Aorta (tissue), 5 donors: ENCODE results near the gene TARS2. TPM values are rescaled to one million over a fixed set of nuclear protein-coding genes. Genes with fewer than 3 reads are reported as not detected.

Source experiments
- ATAC-seq: fragments of 200-7000 bp; cut with Tn5 transposase; one replicate; pipeline ENCODE4 v1.9.1; 2022; ENCODE audit warnings: moderate library complexity; ENCODE audit not compliant: low FRiP score
- DNase-seq, 2 donors: peaks; one replicate each; pipeline ENCODE4 v3.0.0-alpha.2; 2020
- H3K27ac ChIP-seq, 2 donors: one replicate each; pipeline ENCODE4 v1.5.1; 2013; ENCODE audit warnings: low read length in 2 of 2, mild to moderate bottlenecking in 2 of 2, moderate library complexity in 2 of 2, control low read depth in 1 of 2, inconsistent platforms in 1 of 2, low read depth in 1 of 2
- H3K27me3 ChIP-seq, 2 donors: one replicate each; pipeline ENCODE4 v1.6.1; 2013; ENCODE audit warnings: control low read depth in 1 of 2, low read length in 1 of 2, mild to moderate bottlenecking in 1 of 2, moderate library complexity in 1 of 2; ENCODE audit not compliant: insufficient read depth in 2 of 2, control insufficient read depth in 1 of 2
- H3K36me3 ChIP-seq, 2 donors: one replicate each; pipeline ENCODE4 v1.6.1; 2013; ENCODE audit warnings: control low read depth in 1 of 2, low read length in 1 of 2, mild to moderate bottlenecking in 1 of 2; ENCODE audit not compliant: insufficient read depth in 2 of 2, control insufficient read depth in 1 of 2
- H3K4me1 ChIP-seq, 2 donors: one replicate each; pipeline ENCODE4 v1.6.1; 2013; ENCODE audit warnings: low read length in 2 of 2, control low read depth in 1 of 2, mild to moderate bottlenecking in 1 of 2, moderate library complexity in 1 of 2; ENCODE audit not compliant: insufficient read depth in 2 of 2, control insufficient read depth in 1 of 2
- H3K4me3 ChIP-seq, 2 donors: one replicate each; pipeline ENCODE4 v1.5.1; 2013; ENCODE audit warnings: low read length in 2 of 2, control low read depth in 1 of 2, mild to moderate bottlenecking in 1 of 2
- H3K9me3 ChIP-seq: one replicate; pipeline ENCODE4 v1.6.1; 2013; ENCODE audit warnings: mild to moderate bottlenecking, low read length; ENCODE audit not compliant: control insufficient read depth
- WGBS, 2 donors: extraction: QIAGEN DNeasy Blood & Tissue Kit; methylation state at CpG; one replicate each; pipeline ENCODE4 v1.1.7; 2013; 5-methylcytosine and 5-hydroxymethylcytosine counted together
- intact Hi-C, 2 donors: fragments of 100-400 bp; cut with DNase I; formaldehyde crosslinking; loops; one replicate each; pipeline versions ENCODE4 v1.14.2 to v1.15.0; 2022
- polyA plus RNA-seq, 2 donors: library from polyadenylated mRNA; stranded (reverse); fragments of 200-250 nt; gene quantifications; one replicate each; pipeline ENCODE4 v1.2.3, GENCODE V29; 2013
- total RNA-seq, 2 donors: library from RNA; stranded (reverse); fragmentation: NEBNext Ultra II Directional; extraction: Animal tissue kit (Norgen Biotek cat#: 25700); gene quantifications; one replicate each; pipeline ENCODE4 v1.2.1, GENCODE V29; 2021
- donor health status: healthy with polysubstance abuse.
- donor health status: Bipolar disorder and iron deficiency.
- donor health status: DM: no; HTN: no; CAD: no.
- donor health status: DM: no; HTN: no; CAD: no.
- donor health status: DM: yes; HTN: yes; CAD: no.

The TARS2 gene
- total and polyA plus RNA-seq, 4 donors, result 8.4 to 18.6 (median 13.7) TPM

DNA sequence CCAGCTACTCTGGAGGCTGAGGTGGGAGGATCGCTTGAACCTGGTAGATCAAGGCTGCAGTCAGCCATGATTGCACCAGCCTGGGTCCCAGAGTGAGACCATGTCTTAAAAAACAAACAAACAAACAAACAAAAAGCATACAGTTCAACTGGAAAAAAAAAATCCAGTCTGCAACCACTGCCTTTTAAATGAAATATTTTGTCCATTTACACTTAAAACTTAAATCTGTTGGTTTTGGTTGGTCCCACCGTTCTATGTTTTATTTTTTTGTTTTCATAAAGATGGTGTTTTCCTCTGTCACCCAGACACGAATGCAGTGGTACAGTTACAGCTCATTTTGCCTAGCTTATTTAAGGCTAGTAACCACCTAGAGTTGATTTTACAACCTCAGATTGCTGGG, 38.1 kb downstream of the TARS2 start:
- H3K4me3 ChIP-seq, result no peak overlapping the region
- ATAC-seq, result no peak
- intact Hi-C loops, result no loop called here
- H3K27ac ChIP-seq, result no peak overlapping the region
- WGBS, 2 donors, result 86 to 88% methylated on average over 3 of the region's 3 CpGs
- H3K36me3 ChIP-seq, result no peaks in the 10 kb centered on the region
- no peaks in the 10 kb centered on the region for H3K27me3 ChIP-seq
- H3K4me1 ChIP-seq, result no peaks in the 10 kb centered on the region
- DNase-seq, result no peak
- H3K9me3 ChIP-seq, result no peaks in the 10 kb centered on the region

DNA sequence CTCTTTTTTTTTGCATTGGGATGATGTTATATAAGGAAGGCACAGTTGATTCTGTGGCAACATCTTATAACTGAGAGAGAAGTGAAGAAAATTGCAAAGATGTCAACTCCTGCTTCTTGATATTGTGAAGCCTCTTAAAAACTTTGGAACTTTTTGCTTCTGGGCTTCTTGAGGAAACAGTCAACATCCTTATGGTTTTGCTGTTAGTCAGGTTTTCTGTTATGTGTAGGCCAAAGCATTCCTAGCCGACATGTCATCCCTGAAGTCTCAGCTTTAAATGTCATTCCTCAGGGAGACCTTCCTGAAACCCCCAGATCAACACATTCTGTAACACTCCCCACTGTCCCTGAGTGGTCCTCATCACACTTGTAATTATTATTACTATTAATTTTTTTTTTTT, 41.0 kb downstream of the TARS2 start:
- Histone ChIP-seq H3K4me1 (no peaks in the 10 kb centered on the region), H3K4me3 (no peak overlapping the region), H3K27me3 (no peaks in the 10 kb centered on the region), H3K9me3 (no peaks in the 10 kb centered on the region), H3K27ac (no peak overlapping the region), H3K36me3 (no peaks in the 10 kb centered on the region)
- ATAC-seq (no peak), DNase-seq (no peak)
- 42 to 59% methylated on average over 1 of the region's 1 CpG for WGBS, 2 donors
- intact Hi-C loops, result no loop called here

DNA sequence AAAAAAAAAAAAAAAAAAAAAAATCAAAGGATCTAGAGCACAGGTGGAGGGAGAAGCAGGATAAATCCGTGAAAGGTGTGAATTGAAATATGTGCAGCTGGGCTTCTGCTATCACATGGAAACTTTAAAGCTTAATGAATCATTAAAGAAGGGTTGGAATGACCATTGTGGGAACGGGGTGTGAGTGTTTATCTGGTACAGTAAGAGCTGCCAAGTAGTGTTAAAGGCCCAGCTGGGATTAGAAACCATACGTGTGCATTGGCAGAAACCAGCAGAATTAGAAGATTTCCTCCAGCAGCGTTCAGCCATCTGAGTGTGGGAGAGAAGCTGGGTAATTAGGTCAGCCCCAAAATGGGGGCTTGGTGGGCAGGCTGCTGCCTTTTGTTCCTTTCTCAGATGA, 41.8 kb downstream of the TARS2 start:
- no peak overlapping the region for H3K4me3 ChIP-seq
- no peaks in the 10 kb centered on the region for H3K9me3 ChIP-seq
- H3K27ac ChIP-seq, result no peak overlapping the region
- 5 to 8% methylated on average over 4 of the region's 4 CpGs for WGBS, 2 donors
- DNase-seq (peak; percentile 14 to 15), ATAC-seq (no peak)
- no peaks in the 10 kb centered on the region for H3K4me1 ChIP-seq
- intact Hi-C loops, result no loop called here
- H3K36me3 ChIP-seq, result no peaks in the 10 kb centered on the region
- H3K27me3 ChIP-seq, result no peaks in the 10 kb centered on the region

DNA sequence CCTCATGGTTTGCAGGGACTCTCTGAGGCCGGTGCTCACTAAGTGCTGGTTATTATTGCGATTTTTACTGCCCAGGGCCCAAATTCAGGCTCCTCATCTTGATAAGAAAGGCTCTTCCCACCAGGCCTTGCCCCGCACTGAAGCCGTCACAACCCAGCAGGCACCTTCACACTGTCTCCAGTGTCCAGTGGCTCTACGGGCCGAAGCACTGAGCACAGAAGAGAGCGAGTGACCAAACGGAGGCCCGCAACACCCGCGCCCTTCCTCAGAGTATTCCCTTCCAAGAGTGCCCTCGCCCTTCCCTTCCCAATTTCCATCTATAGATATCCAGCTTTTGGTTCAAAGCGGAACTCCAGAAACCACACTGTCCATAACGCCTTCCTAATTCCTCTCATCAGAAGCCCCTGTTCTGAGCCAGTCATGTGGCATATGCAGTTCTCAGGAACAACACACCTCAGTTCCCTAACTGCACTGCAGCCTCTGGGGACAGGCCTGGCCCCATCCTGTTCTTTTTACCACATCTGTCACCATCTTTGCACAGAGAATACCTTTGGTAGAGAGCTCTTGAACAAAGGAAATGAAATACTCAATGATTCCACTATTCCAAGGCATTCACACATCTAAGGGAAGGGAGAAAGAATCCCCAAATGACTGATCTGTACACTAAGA, 43.4 kb downstream of the TARS2 start:
- no peak overlapping the region for H3K4me3 ChIP-seq
- peak; percentile 37 to 66 for DNase-seq
- no peaks in the 10 kb centered on the region for H3K9me3 ChIP-seq
- no peak for ATAC-seq
- no peaks in the 10 kb centered on the region for H3K4me1 ChIP-seq
- 96 to 97% methylated on average over 14 of the region's 14 CpGs for WGBS, 2 donors
- H3K27me3 ChIP-seq, result no peaks in the 10 kb centered on the region
- H3K36me3 ChIP-seq, result no peaks in the 10 kb centered on the region
- intact Hi-C loops, result loop anchor here (5.0 kb wide), 3 partner anchors 43 to 168 kb away; partner anchors contain the start of genes RPRD2 (in 1 of the 2) and TARS2 (in 1 of the 2)
- no peak overlapping the region for H3K27ac ChIP-seq

DNA sequence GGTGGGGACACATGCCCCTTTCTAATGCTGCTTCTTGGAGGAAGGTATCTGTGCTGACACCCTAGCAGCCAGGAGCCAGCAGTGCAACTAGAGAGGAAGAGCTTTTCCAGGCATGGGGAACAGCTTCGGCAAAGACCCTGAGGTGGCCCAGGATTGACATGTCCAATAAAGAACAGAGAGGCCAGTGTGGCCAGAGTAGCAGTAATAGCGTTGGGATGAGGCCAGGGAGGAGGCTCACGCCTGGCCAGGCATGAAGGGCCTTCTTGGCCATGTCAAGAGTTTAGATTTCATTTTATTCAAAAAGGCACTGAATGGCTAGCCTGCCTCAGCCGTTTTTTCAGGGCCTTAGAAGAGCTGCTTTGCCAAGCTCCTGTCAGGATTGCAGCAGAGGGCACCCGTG, 45.6 kb downstream of the TARS2 start:
- H3K4me3 ChIP-seq, result no peak overlapping the region
- no peaks in the 10 kb centered on the region for H3K9me3 ChIP-seq
- no peaks in the 10 kb centered on the region for H3K27me3 ChIP-seq
- H3K36me3 ChIP-seq, result no peaks in the 10 kb centered on the region
- intact Hi-C loops, result loop anchor here (5.0 kb wide), 3 partner anchors 46 to 171 kb away; partner anchors contain the start of genes RPRD2 (in 1 of the 2) and TARS2 (in 1 of the 2)
- peak overlapping the region; percentile 82 to 88 for H3K27ac ChIP-seq
- ATAC-seq, result no peak
- peaks cover 0 to 4% of the 10 kb centered on the region in 2 donors for H3K4me1 ChIP-seq
- 4 to 6% methylated on average over 5 of the region's 5 CpGs for WGBS, 2 donors
- DNase-seq, result peak; percentile 53 to 68

DNA sequence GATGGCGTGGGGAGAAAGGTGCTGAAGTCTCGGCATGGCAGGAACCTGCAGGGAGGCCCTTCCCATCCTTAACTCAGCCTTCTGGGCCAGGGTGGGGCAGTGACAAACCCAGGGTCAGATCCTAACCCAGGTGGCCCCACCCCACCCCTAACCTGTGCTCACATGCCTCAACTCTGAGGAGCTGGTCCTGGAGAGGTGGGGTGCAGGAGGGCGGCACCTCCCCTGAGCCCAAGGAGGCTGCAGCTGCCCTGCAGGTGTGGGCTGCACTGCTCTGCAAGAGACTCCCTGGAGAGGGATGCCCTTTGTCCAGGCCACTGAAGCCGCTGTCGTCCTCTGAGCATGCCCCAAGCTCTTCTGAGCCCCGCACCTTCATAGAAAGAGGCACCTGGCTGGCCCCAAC, 46.8 kb downstream of the TARS2 start:
- Histone ChIP-seq H3K4me3 (no peak overlapping the region), H3K4me1 (peaks cover 0 to 4% of the 10 kb centered on the region in 2 donors), H3K36me3 (no peaks in the 10 kb centered on the region), H3K9me3 (no peaks in the 10 kb centered on the region), H3K27ac (peak overlapping the region in 1 of 2 donors; percentile 48), H3K27me3 (no peaks in the 10 kb centered on the region)
- DNase-seq (peak; percentile 31 to 64), ATAC-seq (no peak)
- intact Hi-C loops, result loop anchor here (5.0 kb wide), 3 partner anchors 47 to 172 kb away; partner anchors contain the start of genes RPRD2 (in 1 of the 2) and TARS2 (in 1 of the 2)
- WGBS, 2 donors, result 92% methylated on average over 6 of the region's 6 CpGs

DNA sequence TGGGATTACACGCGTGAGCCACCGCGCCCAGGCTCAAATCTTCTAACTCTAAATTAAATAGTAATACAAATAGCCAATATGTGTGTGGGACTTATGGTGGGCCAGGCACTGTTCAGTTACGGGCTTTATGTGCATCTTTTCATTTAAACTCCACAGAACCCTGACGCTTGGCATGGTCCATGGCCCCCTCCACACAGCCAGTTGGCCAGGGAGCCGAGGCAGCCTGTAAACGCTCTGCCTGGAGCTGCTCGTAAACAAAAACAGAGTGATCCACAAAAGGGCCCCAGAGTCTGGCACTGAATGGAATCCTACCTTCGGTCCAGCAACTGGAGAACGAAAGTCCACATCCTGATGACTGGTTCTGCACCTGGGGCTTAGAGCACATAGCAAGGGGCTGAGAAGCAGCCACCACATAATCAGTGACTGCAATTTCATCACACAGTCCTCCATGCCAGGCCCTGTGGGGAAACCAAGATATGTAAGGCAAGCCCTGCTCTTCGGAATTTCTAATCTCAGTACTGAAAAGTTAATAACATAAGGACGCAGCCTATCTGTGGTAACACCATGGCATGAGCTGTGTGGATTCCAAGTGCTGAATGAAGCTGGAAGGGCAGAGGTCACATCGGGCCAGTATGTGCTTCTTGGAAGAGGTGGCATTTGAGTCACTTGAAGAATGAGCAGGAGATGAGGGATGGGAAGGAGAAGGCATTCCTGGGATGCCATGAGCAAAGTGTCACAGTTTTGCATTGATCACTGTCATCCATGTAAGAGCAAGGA, 48.5 kb downstream of the TARS2 start:
- intact Hi-C loops, result no loop called here

DNA sequence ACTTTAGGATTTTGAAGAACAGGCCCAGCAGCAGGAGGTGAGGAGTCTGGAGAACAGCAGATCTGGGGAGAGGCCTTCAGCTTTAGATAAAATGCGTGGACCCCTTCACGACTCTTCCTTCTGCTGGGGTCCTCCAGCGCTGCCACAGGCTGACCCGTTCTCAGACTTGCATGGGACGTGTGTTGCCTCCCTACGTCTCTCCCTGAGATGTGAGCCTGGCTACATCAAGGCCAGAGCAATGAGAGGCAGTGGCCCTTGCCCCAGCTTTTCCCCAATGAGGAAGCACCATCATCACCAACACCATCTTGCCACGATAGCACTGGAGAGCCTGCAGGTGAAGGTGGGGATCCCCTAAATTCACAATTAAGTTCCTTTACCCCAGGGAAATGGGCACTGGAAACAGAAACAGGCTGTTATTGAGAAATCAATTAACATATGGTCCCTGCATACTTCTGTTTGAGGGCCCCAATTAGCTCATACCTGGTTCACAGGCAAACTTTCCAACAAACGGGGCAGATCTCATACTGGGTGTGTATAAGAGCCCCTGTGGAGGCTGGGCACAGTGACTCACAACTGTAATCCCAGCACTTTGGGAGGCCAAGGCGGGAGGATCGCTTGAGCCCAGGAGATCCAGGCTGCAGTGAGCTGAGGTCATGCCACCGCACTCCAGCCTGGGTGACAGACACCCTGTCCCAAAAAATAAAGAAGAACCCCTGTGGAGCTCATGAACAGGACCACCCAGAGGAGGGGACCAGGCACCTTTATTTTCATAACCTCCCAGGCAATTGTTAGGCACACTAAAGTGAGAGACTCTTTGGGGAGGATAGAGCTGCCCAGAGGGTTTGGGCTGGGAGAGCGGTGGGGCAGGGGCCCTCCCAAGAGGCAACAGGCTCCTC, 49.9 kb downstream of the TARS2 start:
- H3K9me3 ChIP-seq, result no peaks in the 10 kb centered on the region
- peak overlapping the region in 1 of 2 donors; percentile 94 for H3K27ac ChIP-seq
- no peak for ATAC-seq
- 84 to 89% methylated on average over 12 of the region's 12 CpGs for WGBS, 2 donors
- H3K4me1 ChIP-seq, result peaks cover 0 to 4% of the 10 kb centered on the region in 2 donors
- DNase-seq, result peak; percentile 27 to 75
- intact Hi-C loops, result no loop called here
- no peak overlapping the region for H3K4me3 ChIP-seq
- no peaks in the 10 kb centered on the region for H3K36me3 ChIP-seq
- no peaks in the 10 kb centered on the region for H3K27me3 ChIP-seq

More for the DNA sequence above, 48.5 kb downstream of the TARS2 start:
- Histone ChIP-seq H3K27me3 (no peaks in the 10 kb centered on the region), H3K4me1 (peaks cover 0 to 4% of the 10 kb centered on the region in 2 donors), H3K27ac (peak overlapping the region; percentile 4 to 71), H3K36me3 (no peaks in the 10 kb centered on the region), H3K4me3 (no peak overlapping the region), H3K9me3 (no peaks in the 10 kb centered on the region)
- ATAC-seq (no peak), DNase-seq (peak; percentile 20 to 58)
- 59 to 70% methylated on average over 14 of the region's 14 CpGs for WGBS, 2 donors
